ENCODE measurements around the gene GRK5.

DNA sequence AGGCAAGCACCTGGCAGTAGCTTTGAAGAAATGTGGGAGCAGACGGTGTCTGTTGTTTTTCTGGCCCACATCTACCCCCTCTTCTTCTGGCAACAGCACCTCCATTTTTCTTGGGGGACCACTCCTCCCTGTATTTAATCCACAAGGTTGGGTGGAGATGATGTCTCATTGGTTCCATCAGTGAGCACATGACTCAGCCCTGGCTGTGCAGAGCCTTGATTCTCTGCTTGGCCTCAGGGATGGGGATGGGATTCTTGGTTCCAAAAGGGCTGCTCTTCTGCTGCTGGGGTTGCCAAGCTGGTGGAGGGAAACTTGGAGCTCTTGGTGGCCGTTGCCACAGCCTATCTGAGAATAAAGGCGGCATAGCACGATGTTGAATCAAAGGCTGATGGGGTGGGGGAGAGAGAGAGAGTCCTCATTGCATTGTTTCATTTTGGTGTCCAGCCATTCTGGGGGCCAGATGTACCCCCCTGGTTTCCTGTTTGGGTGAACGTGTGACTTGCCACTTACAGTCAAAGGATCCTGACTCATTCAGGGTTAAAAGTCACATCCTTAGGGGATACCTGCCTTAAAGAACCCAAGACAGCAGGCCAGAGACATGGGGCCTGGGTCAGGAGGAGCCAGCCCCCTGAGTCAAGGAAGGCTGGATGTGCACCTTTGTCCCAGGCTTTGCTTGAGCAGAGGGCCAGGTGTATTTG is 25.9 kb downstream of the GRK5 start:
- TF ChIP-seq, protein P1, sequence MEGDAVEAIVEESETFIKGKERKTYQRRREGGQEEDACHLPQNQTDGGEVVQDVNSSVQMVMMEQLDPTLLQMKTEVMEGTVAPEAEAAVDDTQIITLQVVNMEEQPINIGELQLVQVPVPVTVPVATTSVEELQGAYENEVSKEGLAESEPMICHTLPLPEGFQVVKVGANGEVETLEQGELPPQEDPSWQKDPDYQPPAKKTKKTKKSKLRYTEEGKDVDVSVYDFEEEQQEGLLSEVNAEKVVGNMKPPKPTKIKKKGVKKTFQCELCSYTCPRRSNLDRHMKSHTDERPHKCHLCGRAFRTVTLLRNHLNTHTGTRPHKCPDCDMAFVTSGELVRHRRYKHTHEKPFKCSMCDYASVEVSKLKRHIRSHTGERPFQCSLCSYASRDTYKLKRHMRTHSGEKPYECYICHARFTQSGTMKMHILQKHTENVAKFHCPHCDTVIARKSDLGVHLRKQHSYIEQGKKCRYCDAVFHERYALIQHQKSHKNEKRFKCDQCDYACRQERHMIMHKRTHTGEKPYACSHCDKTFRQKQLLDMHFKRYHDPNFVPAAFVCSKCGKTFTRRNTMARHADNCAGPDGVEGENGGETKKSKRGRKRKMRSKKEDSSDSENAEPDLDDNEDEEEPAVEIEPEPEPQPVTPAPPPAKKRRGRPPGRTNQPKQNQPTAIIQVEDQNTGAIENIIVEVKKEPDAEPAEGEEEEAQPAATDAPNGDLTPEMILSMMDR (conservative IDR thresholded peaks at IDR 0.05; ENCODE audit: low read length), result no peak
- no peak for TF ChIP-seq EZH2phosphoT487 (IDR thresholded peaks at IDR 0.05; ENCODE audit: borderline replicate concordance)

Measured in Loucy (cell line).